Renal cortex interstitium (tissue), 11 donors: ENCODE results near the gene TBC1D21. TPM values are rescaled to one million over a fixed set of nuclear protein-coding genes. Genes with fewer than 3 reads are reported as not detected.
"Not testable (repeated sequence)": the region's sequence is repeated elsewhere in the genome, so short reads cannot be mapped to it uniquely, and the experiment has no call there.

Experiments used
- DNase-seq, 11 donors: peaks; one replicate each; pipeline ENCODE4 v3.0.0-alpha.2; 2013; ENCODE audit warnings: low read depth in 9 of 11, low spot score in 4 of 11; ENCODE audit errors: extremely low read depth in 1 of 11
- polyA plus RNA-seq, 3 donors: library from polyadenylated mRNA; unstranded; fragments of 120-200 nt; gene quantifications; one replicate each; pipeline ENCODE4 v1.2.1, GENCODE V29; 2013; ENCODE audit not compliant: insufficient read length in 3 of 3

Gene TBC1D21
- polyA plus RNA-seq, 3 donors, result not detected

GRCh38 chr15:73937296-73937695 is 63.9 kb downstream of the TBC1D21 start:
- no peak for DNase-seq

DNA sequence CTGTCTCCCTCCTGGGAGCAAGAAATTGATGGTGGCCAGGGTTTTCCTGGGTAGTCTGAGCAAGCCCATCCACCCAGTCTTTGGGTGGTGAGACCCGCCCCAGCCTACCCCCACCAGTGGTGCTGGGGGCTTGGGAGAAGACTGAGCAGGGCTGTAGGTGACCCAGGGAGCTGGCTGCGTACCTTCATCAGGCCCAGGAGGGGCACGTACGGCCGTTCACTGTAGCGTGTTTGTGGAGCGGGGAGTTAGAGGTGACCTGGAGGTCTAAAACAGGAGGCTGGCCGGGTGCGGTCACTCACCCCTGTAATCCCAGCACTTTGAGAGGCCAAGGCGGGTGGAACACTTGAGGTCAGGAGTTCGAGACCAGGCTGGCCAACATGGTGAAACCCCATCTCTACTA is 64.4 kb downstream of the TBC1D21 start:
- no peak for DNase-seq

GRCh38 chr15:73938516-73938915 is 65.2 kb downstream of the TBC1D21 start:
- not testable (repeated sequence) for DNase-seq

Other genes starting within 250 kb of the TBC1D21 start
- gene NPTN, start 240.2 kb upstream of the TBC1D21 start, polyA plus RNA-seq, result 100 to 1,000 TPM; 179 to 182 (median 182) TPM
- gene CD276, start 189.2 kb upstream of the TBC1D21 start, polyA plus RNA-seq, result 100 to 1,000 TPM; 149 to 194 (median 164) TPM
- gene INSYN1, start 120.2 kb upstream of the TBC1D21 start, polyA plus RNA-seq, result 10 to 100 TPM; 11.1 to 26.2 (median 22.8) TPM
- 10 to 100 TPM; 64.1 to 84.0 (median 77.1) TPM for gene LOXL1, start 52.9 kb downstream of the TBC1D21 start, polyA plus RNA-seq
- gene STOML1, start 118.7 kb downstream of the TBC1D21 start, polyA plus RNA-seq, result 10 to 100 TPM; 12.2 to 14.3 (median 13.8) TPM
- 10 to 100 TPM; 26.9 to 39.2 (median 32.2) TPM for gene PML, start 121.2 kb downstream of the TBC1D21 start, polyA plus RNA-seq
- under 1 TPM in 2 of 3 donors, not detected in 1; 0.24 to 0.51 TPM for gene GOLGA6A, start 209.0 kb downstream of the TBC1D21 start, polyA plus RNA-seq